GM12864 (cell line): ENCODE results near the gene SMYD2.

ENCODE experiments used
- DNase-seq: peaks from one replicate; pipeline ENCODE4 v3.0.0-alpha.2; 2011; ENCODE audit warnings: low read depth
- H3K4me3 ChIP-seq: 2 replicates; pipeline ENCODE4 v1.5.1; 2011; ENCODE audit warnings: mild to moderate bottlenecking, low read depth, low read length, control low read depth
- TF ChIP-seq, protein P1 (sequence below): IDR thresholded peaks from 2 replicates; pipeline ENCODE4 v1.5.1; 2011; ENCODE audit warnings: low read depth, mild to moderate bottlenecking, moderate library complexity, low read length, control low read depth, inconsistent platforms; ENCODE audit errors: missing control alignments

Gene SMYD2

DNA sequence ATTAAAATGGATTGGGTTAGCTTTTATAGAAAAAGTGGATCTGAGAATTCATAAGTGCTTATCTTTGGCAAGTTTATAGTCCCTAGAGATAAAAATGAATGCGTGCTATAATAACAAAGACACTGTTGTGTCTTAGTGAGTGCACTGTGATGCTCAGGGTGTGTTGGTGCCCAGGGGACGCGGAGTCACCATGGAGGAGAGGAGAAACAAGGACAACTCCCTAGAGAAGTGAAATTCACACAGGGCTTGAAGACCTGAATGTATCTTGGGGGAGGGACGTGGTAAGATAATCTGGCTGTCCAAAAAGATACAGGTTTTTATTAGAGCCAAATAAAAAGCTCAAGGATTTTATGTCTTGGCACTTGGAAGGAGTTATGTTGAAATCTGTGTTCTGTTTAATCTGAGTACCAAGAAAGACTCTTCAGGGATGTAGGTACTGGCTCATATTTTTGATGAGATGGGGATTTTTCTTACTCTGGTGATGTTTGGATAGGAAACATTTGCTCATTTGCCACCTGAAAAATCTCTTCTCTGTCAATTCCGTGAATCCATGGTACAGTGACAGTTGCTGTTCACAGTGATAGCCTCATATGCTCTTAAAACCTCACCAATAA lies 9.6 kb downstream of the SMYD2 start:
- TF ChIP-seq, protein P1, sequence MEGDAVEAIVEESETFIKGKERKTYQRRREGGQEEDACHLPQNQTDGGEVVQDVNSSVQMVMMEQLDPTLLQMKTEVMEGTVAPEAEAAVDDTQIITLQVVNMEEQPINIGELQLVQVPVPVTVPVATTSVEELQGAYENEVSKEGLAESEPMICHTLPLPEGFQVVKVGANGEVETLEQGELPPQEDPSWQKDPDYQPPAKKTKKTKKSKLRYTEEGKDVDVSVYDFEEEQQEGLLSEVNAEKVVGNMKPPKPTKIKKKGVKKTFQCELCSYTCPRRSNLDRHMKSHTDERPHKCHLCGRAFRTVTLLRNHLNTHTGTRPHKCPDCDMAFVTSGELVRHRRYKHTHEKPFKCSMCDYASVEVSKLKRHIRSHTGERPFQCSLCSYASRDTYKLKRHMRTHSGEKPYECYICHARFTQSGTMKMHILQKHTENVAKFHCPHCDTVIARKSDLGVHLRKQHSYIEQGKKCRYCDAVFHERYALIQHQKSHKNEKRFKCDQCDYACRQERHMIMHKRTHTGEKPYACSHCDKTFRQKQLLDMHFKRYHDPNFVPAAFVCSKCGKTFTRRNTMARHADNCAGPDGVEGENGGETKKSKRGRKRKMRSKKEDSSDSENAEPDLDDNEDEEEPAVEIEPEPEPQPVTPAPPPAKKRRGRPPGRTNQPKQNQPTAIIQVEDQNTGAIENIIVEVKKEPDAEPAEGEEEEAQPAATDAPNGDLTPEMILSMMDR = no peak
- no peak for DNase-seq
- no peak overlapping the region for H3K4me3 ChIP-seq

DNA sequence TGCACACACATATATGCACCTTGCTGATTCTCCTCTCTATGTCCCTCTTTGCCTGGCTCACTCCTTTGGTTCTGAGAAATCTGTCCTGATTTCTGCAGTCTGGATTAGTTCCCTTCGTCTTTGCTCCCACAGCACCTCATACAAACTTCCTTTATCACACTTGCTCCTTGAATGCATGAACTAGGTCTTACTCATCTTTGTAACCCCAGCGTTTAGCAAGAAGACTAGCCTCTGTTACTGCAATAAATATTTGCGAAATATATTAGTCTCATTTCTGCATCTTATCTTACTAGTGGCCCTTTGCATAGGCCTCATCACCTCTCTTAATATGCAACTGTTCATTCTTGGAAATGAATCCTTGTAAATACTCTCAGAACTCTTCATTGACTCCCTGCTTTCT lies 11.4 kb downstream of the SMYD2 start:
- no peak for DNase-seq
- TF ChIP-seq, protein P1 = no peak
- H3K4me3 ChIP-seq = no peak overlapping the region

DNA sequence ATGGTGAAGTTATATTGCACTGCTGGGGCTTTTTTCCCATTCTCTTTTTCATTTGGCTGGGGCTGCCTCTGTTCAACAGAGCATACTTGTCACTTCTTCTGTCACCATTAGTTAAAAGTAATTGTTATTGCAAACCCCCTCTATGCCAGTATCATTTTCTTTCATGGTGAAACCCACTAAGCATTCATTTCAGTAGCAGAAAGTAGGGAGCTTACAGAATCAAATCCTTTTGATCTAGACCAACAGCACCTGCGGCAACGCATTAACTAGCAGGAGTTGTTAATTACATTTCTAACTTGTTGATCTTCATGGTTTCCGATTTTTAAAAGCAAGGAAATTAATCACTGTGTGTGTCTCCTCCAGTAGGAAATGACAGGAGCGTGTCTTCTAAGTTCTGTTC lies 15.0 kb downstream of the SMYD2 start:
- no peak for DNase-seq
- TF ChIP-seq, protein P1 = no peak
- no peak overlapping the region for H3K4me3 ChIP-seq

DNA sequence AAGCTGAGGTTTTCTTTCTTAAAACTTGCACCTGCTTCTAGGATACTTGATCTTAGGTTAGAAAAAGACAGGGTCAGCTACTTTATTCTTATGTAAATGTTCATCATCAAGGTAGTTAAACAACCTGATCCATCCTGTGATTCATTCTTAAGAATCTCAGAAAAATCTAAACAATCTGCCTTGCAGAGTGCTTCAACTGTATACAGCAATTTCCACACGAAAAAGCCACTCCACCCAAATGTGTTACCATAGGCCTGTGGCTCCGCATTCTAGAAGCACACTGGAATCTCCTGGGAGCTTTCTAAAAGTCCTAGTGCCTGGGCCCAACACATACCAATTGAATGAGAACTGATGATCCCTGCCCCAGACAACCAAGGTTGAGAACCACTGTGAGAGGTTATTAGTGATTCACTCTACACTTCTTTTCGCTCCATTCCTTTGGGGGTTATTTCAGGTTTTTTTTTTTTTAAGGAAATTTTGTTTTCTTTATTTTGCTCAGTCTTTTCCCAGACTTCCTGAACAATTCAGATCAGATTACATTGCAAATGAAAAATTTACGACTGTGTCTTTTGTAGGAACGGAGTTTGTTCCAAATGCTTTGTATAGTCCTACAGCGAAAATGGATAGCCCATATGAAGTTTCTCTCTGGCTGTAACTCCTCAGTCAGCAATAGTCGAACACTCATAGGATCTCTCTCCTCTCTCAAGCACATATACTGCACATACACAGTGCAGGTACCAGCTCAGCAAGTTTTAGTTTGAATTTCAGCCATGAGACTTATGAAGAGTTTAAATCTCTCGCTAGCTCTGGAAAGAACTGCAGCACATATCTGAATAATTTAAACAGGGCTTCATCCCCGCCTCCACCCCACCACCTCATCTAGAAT lies 16.1 kb downstream of the SMYD2 start:
- DNase-seq = no peak
- TF ChIP-seq, protein P1 = no peak
- no peak overlapping the region for H3K4me3 ChIP-seq

DNA sequence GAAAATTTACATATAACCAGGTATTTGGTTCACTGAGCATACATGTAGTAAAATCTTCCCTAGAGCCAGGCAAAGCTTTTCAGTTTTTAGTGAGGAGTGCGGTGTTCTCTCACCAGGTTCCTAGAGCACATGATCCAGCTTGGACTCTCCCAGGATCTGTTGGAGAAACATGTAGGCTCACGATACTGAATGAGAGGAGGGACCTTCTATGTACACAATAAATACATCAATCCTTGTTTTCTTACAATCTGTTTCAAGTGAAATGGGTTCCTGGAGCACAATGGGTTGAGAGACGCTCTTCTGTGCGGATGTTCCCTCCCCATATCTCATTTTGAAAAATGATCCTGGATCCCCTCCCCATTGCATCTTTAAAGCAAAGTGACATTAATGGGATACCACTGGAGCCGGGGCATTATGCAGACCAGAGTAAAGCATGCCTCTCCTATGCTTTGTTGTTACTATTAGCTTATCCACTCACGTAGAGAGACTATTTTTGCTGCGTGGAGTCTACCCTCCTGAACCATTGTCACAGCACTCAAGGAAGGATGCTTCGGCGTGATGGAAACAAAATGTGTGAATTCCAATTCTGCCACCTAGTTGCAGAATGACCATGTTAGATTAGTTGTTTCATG lies 19.3 kb downstream of the SMYD2 start:
- no peak for DNase-seq
- no peak overlapping the region for H3K4me3 ChIP-seq
- TF ChIP-seq, protein P1 = no peak

DNA sequence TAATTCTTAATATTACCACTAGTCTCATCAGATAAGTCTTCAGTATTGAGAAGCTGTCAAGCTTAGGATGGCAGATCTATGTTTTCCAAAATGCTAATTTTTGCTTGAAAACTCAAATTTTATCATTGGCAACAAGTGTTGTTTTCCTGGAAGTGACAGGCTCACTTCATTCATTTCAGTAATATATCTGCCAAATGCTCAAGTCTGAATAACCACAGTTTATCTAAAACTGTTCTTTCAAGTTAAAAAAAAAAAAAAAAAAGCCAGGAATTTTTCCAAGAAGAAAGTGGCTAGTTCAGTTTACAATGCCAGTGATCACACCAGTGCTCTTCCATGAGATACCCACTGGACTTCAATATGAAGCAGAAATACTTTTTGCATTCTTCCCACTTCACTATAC lies 20.6 kb downstream of the SMYD2 start:
- DNase-seq = no peak
- no peak overlapping the region for H3K4me3 ChIP-seq
- TF ChIP-seq, protein P1 = no peak
